GM13977 (cell line): ENCODE results near the gene NRG4.

Experiments used
- DNase-seq: peaks from one replicate; pipeline ENCODE4 v3.0.0; 2012; ENCODE audit warnings: low spot score
- CTCF ChIP-seq: IDR thresholded peaks from 2 replicates; pipeline ENCODE4 v1.5.1; 2012; ENCODE audit warnings: mild to moderate bottlenecking, control low read depth; ENCODE audit not compliant: insufficient read depth; ENCODE audit errors: extremely low read depth, missing control alignments
- in situ Hi-C: fragments of 300-500 bp; cut with MboI; formaldehyde crosslinking; loops from one replicate; pipeline ENCODE4 v1.12.0; 2022; ENCODE audit warnings: low sequenced_read_pairs, low pct_unique_long_range_greater_than_20kb, mixed read lengths, inconsistent platforms; ENCODE audit not compliant: unreplicated experiment

The NRG4 gene

DNA sequence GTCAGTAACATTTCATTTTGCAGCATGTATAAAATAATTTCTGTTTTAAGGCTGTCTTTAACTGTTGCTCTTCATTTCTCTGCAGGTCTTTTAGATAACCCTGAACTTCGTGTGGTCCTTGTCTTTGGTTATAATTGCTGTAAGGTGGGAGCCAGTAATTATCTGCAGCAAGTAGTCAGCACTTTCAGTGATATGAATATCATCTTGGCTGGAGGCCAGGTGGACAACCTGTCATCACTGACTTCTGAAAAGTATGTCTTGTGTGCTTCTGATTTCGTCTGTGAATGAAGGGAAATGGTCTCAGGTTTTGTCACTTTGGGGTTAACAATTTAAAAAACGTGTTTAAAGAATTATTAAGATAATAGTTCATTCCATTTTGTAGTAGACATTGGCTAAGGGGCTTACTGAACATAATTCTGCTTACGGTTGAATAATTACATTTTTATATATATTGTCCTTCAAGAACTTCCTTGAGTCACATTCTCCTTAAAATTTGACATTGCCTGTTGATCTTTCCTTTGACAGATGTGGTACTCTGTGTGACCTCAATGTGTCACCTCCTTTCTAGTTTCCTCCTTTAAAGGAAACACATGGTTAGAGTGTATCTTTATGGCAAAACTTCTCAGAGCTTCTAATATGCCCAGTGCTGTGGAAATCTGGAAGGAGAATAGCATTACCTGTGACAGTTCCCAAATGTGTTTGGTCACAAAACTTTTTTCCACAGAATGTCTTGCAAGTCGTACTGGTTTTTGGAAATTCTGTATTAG is 82.2 kb downstream of the NRG4 start:
- TF ChIP-seq CTCF = no peak
- DNase-seq = no peak
- in situ Hi-C loops = no loop called here

DNA sequence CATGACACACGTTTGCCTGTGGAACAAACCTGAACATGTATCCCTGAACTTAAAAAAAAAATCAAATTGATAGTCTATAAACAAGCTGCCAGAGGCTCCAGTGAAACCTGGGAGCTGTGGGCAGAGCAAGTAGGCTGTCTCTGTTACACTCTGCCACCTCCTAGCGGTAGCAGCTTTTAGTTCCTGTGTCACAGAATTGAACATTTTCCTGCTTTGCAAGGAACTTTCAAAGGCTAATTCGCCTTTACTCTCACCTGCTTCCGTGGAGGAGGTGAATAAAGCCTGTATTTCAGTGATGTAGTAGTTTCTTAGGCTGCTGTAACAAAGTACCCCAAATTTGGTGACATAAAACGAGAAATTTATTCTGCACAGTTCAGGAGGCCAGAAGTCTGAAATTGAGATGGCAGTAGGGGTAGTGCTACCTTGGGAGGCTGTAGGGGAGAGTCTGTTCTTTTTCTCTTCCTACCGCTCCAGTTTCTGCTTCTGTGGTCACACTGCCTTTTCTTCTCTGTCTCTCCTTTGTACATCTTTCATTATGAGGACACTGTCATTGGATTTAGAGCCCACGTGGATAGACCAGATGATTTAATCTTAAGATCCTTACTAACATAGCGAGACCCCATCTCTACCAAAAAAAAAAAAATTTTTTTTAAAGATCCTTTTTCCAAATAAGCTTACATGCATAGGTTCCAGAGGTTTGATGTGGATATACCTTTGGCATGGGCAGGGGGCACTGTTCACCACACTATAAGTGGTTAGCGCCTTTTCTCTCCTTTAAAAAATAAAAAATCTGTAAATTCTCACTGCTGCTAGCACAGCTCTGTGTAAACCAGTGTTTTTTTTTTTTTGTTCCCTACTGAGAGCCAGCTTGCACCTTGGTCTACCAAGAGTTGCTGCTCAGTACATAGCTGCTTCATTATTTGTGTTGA is 83.3 kb downstream of the NRG4 start:
- in situ Hi-C loops = no loop called here
- no peak for TF ChIP-seq CTCF
- no peak for DNase-seq

DNA sequence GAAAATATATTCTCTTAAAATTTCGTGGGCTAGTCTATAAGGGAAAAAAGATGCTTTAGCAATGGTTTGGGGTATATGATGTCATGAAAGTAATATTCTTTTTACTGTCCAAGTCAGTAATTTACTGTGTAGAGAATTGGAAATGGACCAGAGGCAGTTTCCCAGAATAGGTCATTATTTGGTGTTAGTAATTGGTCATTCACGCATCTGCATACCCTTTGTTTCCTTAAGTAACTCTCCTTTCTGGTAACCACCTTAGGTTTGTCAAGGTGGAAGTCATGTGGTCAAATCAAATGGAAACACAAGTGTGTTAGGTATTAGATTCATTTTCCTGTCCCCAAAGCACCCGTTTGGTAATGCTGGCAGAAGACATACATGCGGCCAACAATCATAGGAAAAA is 84.6 kb downstream of the NRG4 start:
- TF ChIP-seq CTCF = no peak
- DNase-seq = peak; percentile 11
- in situ Hi-C loops = no loop called here

GRCh38 chr15:75926931-75927330 is 85.3 kb downstream of the NRG4 start:
- in situ Hi-C loops = no loop called here
- no peak for TF ChIP-seq CTCF
- DNase-seq = no peak

- TF ChIP-seq CTCF = no peak
- no peak for DNase-seq
- in situ Hi-C loops = no loop called here
These were observed 86.8 kb downstream of the NRG4 start for GRCh38 chr15:75925440-75925839.

GRCh38 chr15:75924576-75924975 is 87.6 kb downstream of the NRG4 start:
- in situ Hi-C loops = no loop called here
- TF ChIP-seq CTCF = no peak
- DNase-seq = no peak
